HG03064 (cell line): Measurements from ENCODE around the gene TARS1.
"Not testable (repeated sequence)": the region's sequence is repeated elsewhere in the genome, so short reads cannot be mapped to it uniquely, and the experiment has no call there.

Experiments
- ATAC-seq: cut with Tn5 transposase; IDR thresholded peaks from one replicate; pipeline ENCODE4 v1.9.1; 2021; ENCODE audit warnings: low read depth; ENCODE audit not compliant: unreplicated experiment

Gene TARS1

DNA sequence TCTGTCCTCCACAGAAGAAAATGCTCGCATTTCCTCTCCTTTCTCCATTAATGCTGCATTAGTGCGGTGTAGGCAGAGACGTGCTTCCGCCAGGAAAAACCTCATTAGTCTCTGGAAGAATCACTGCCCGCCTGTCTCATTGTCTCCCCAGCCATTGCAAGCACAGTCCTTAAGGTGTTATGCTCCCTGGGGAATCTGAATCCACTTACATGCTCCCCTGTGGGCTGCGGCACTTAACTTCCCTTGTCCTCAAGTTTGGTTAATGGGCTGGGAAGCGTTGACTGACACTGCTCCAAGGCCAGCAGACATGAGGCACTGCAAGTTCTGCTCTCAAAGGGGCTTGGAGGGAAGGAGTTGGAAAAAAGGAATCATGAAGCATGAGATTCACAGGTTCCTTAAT, 41.6 kb downstream of the TARS1 start:
- ATAC-seq: no peak

DNA sequence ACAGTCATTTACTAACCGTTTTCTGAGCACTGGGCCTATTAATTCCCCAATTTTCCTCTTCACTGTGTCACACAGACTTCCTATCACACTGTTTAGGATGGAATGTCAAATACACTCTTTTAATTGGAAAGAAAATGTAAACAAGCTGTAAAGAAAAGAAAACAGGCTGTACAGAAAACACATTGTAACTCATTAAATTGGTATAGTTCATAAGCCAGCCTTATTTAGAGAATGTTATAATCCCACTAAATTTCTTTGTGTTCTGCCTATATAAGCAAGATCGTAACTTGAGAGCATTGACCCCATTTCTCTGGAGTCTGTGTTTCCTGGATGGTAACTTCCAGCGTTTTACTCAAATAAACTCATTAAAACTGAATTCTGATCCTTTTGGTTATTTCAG, 46.5 kb downstream of the TARS1 start:
- no peak for ATAC-seq

DNA sequence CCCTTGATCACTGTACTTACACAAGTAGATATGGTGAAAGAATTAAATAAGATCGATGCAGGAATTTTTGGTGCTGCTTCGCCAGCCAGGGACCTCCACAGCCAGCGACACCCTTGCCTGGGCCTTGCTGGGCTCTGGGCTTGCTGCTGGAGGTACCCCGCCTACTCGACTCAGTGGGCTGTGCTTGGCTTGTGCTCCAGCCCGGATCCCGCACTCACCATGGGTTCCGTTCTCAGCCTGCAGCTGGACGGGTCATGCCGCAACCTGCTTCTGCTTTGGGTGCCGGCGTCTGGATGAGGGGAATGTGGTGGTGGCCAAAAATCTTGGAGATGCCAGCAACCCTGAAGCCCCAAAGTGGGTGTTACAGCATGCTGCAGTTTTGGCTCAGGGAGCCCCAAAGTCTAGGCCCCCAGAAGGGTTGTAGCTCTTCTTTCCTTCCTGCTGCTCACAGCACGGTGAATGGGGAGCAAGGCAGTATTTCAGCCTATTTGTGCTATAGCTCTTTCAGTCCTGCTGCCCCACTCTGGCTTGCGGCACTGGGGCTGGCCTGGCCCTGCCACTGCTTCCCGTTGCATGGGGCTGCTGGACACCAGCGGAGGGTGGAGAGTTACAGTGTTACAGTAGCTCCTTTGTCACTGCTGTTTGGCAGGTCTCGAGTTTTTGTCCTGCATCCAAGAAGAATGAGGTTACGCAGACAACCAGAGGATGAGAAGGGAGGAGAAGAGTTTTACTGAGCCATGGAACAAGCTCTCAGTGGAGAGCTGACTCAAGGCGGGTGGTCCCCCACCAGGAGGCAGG, 48.0 kb downstream of the TARS1 start:
- ATAC-seq: no peak

DNA sequence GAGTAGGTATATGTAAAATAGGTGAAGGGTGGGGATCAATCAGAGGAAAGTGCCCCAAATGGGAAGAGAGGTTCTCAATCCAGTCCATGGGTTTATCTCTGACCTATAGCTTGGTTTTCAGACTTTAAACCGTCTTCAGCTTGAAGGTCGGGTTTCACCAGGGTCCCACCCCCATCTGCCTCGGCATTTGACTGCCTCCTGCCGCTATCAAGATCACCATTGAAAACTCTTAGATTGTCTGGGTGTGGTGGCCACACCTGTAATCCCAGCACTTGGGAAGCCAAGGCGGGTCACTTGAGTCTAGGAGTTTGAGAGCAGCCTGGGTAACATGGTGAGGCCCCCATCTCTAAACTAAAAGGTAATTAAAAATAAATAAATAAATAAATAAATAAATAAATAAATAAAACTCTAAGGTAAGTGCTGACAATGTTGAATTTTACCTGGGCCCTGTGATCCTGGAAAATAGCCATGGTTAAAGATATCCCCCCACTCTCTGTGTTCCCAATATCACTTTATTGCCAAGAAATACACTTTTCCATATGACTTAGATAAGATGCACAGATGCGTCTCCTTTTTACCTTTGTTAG, 48.8 kb downstream of the TARS1 start:
- no peak for ATAC-seq

DNA sequence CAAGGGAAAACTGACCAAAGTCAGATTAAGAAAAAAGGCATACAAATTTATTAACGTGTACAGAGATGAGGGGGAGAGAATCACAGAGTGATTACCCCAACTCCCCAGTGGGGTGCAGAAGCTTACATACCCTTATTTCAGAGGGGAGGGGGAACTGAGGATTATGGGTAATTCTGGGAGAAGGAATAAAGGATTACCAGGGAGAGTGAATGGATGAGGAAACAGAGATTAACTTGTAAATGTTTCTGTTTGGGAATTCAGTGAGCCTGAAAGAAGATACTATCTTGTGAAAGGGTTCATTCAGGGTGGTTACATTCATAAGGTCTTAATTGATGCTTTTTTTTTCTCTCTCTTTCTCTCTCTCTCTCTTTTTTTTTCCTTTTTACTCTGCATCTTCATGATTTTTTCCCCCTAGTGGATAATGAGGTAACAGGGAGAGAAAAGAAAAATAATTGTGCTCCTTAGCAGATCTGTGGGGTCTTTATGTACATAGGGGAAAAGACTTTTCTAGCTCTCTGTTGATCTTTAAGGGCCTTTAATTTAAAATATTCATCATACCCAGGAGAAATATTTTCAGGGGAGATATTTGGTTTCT, 49.4 kb downstream of the TARS1 start:
- no peak for ATAC-seq

DNA sequence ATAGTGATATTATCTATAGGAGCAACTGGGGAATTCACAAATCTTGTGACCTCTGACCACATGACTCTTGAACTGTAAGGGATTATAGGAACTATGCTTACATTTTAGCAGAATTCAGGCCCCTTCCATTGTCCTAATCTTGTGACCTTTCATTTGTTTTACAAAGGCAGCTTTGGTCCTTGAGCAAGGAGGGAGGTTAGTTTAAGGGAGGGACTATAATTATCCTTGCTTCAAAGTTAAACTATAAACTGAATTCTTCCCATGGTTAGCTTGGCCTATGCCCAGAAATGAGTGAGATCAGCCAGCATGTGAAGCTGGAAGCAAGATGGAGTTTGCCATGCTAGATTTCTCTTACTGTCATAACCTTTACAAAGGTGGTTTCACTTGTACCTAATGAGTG, 51.2 kb downstream of the TARS1 start:
- ATAC-seq: no peak

DNA sequence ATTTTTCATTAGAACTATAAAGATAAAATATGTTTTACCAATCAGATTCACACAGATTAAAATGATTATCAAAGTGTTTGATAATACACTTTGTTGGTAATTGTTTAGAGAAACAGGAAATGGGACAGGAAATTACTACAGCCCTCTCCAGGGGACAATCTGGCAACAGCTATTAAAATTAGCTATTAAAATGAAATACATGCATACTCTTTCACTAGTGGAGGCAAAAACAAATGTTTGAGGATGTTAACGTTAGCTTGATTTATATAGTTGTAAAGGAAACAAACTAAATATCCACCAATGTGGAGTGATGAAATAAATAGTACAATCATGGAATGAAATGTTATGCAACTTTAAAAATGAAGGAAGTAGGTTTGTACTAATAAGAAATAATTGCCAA, 53.7 kb downstream of the TARS1 start:
- no peak for ATAC-seq

DNA sequence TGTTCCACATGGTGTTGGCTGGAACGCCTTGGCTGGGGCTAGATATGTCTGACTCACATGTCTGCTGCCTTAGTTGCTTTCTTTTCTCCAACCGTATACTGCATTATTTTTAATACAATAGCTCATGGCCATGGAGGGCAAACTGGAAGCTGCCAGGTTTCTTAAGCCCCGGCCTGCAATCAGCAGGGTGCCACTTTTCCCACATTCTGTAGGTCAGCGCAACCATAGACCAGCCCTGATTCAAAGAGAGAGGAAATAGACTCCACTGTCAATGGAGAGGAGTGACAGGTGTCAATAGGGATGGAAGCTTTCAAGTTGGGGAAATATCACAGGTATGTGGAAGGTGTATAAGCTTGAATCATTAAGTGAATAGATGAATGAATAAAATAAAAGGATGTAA, 60.5 kb downstream of the TARS1 start:
- ATAC-seq: no peak

DNA sequence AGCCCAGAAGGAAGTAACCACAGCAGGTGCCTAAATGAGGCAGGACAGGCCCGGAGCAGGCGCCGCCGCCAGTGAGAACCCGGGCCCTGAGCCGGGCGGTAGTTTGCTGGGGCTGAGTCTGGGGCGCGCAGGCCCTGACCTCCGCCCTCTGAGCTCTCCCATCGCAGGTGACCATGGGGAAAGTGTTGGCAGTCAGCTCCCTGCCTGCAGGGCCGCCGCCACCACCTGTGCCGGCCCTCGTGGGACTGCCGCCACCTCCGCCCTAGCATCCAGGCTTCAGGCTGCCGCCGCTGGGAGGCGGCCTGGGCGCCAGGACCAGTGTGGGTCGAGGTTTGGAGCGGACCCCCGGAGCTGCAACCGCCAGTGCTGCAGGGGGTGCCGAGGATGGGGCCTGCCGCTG, 61.1 kb downstream of the TARS1 start:
- no peak for ATAC-seq

DNA sequence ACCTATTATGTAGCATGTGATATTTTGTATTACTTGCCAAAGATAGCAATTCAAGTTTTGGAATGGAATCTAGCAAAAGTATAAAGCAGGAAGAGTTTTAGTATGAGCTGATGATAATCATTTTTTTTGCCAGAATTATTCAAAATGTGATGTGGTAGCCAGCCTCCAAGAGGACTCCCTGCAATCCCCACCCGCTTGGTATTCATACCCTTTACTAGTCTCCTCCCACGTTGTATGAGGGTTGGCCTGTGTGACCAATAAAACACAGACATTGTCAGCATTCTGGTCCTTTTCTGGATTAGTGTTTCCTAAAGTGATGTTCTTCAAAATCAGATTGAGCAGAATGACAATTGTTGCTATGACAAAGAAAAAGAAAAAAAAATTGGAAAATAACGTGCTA, 63.8 kb downstream of the TARS1 start:
- no peak for ATAC-seq

DNA sequence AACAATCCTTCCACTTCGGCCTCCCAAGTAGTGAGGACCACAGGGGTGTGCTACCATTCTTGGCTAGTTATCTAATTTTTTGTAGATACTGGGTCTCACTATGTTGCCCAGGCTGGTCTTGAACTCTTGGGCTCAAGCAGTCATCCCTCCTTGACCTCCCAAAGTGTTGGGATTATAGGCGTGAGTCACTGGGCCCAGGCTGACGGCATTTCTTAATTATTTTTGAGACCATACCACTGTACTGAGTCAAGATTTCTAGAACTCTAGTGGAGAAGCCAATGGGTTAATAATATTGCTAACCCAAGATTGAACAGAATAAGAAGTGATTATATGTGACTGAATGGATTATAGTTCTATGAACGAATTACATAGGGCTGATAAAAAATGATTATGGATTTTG, 66.7 kb downstream of the TARS1 start:
- ATAC-seq: no peak

DNA sequence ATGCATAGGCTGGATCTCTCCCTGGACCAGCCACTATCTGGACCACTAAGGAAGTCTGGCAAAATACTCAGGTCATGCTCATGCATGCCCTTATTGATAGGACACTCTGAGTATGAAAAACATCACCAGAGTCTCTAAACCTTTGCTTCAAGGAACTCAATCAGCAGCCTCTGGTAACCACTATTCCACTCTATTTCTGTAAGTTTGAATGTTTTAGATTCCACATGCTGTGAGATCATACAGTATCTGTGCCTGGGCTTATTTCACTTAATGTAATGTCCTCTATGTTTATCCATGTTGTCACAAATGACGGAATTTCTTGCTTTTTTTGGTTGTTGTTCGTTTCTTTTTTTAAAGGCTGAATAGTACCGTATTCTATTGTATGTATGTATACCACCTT, 68.3 kb downstream of the TARS1 start:
- ATAC-seq: no peak

DNA sequence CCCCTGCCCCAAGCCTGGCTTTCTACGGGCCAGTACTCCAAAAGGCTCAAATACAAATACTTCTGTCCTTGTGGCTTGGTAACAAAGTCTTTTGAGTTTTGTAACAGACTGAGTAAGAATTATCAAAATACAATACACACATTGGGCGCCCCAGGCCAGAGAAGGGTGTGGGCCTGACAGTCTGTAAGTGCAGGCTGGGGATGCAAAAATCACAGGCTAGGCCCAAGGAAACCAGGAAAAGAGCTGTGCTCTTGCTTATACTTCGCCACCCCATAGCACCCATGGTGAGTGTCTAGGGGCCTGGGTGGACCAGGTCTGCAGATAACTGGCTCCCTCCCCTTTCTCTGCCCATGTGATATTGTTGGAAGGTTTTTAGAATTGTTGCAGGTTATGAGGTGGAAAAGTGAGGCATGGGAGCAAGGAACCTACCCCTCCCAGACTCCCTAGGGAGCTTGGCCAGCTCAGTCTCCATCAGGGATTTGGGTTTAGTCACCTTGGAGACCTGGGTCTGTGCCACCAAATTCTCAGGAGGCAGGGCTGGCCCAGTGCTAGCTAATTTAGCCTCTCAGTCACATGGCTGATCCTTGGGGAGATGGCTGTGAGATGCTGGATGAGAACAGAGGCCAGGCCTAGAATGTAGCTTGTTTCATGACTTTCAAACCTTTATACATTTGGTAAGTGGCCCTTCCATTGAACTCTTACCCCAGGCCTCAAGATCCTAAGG, 72.9 kb downstream of the TARS1 start:
- ATAC-seq: no peak

DNA sequence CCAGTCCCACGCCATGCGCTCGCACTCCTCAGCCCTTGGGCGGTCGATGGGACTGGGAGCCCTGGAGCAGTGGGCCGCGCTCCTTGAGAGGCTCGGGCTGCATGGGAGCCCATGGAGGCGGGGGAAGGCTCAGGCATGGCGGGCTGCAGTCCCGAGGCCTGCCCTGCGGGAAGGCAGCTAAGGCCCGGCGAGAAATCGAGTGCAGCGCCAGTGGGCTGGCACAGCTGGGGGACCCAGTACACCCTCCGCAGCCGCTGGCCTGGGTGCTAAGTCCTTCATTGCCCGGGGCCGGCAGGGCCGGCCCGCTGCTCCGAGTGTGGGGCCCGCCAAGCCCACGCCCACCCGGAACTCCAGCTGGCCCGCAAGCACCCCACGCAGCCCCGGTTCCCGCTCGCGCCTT, 74.6 kb downstream of the TARS1 start:
- ATAC-seq: not testable (repeated sequence)

DNA sequence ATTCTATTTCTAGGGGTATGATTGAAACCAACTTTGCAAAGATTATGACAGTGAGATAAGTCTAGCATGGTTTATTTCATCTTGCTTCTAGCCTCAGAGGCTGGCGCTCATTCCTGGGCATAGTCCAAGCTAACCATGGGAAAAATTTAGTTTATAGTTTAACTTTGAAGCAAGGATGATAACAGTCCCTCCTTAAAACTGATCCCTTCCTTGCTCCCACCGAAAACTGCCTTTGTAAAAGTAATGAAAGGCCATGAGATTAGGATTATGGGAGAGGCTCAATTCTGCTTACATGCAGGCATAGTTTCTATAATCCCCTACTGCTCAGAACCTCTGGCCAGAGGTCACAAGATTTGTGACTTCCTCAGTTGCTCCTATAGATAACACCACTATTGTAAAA, 75.7 kb downstream of the TARS1 start:
- no peak for ATAC-seq
